Duodenal mucosa (tissue), 2 donors: ENCODE measurements around the gene EIF3D.
"Not testable (repeated sequence)": the region's sequence is repeated elsewhere in the genome, so short reads cannot be mapped to it uniquely, and the experiment has no call there.

Source experiments
- H3K27ac ChIP-seq: one replicate; pipeline ENCODE4 v1.7.0; 2013; ENCODE audit warnings: low read depth, low read length
- H3K27me3 ChIP-seq, 2 donors: one replicate each; pipeline ENCODE4 v1.7.0; 2013; ENCODE audit warnings: low read length in 2 of 2, control low read depth in 1 of 2; ENCODE audit not compliant: insufficient read depth in 2 of 2, control insufficient read depth in 1 of 2
- H3K36me3 ChIP-seq, 2 donors: one replicate each; pipeline ENCODE4 v1.7.0; 2013; ENCODE audit warnings: low read length in 2 of 2, control low read depth in 1 of 2; ENCODE audit not compliant: insufficient read depth in 2 of 2, control insufficient read depth in 1 of 2
- H3K4me1 ChIP-seq, 2 donors: one replicate each; pipeline ENCODE4 v1.7.0; 2013; ENCODE audit warnings: low read length in 2 of 2, control low read depth in 1 of 2; ENCODE audit not compliant: insufficient read depth in 2 of 2, control insufficient read depth in 1 of 2
- H3K4me3 ChIP-seq, 2 donors: one replicate each; pipeline ENCODE4 v1.7.0; 2013; ENCODE audit warnings: low read length in 2 of 2, low read depth in 1 of 2
- H3K9ac ChIP-seq, 2 donors: one replicate each; pipeline ENCODE4 v1.7.0; 2013; ENCODE audit warnings: low read length in 2 of 2, low read depth in 1 of 2
- H3K9me3 ChIP-seq, 2 donors: one replicate each; pipeline ENCODE4 v1.7.0; 2013; ENCODE audit warnings: low read length in 2 of 2, control low read depth in 1 of 2; ENCODE audit not compliant: control insufficient read depth in 1 of 2

EIF3D gene

GRCh38 chr22:36538529-36538928 lies 9.6 kb upstream of the EIF3D start:
- peaks cover 0 to 5% of the 10 kb centered on the region in 2 donors for H3K27me3 ChIP-seq
- peaks cover 0 to 4% of the 10 kb centered on the region in 2 donors for H3K4me1 ChIP-seq

GRCh38 chr22:36536717-36537116 lies 7.8 kb upstream of the EIF3D start:
- H3K27me3 ChIP-seq = peaks cover 0 to 5% of the 10 kb centered on the region in 2 donors
- H3K9me3 ChIP-seq = no peaks in the 10 kb centered on the region
- no peak overlapping the region for H3K27ac ChIP-seq
- no peak overlapping the region for H3K9ac ChIP-seq
- no peaks in the 10 kb centered on the region for H3K36me3 ChIP-seq
- H3K4me3 ChIP-seq = no peak overlapping the region
- no peaks in the 10 kb centered on the region for H3K4me1 ChIP-seq

More at GRCh38 chr22:36538529-36538928, 9.6 kb upstream of the EIF3D start:
- H3K27ac ChIP-seq = no peak overlapping the region
- H3K4me3 ChIP-seq = no peak overlapping the region
- H3K9me3 ChIP-seq = no peaks in the 10 kb centered on the region
- no peak overlapping the region for H3K9ac ChIP-seq
- no peaks in the 10 kb centered on the region for H3K36me3 ChIP-seq

GRCh38 chr22:36533320-36533719 lies 4.4 kb upstream of the EIF3D start:
- not testable (repeated sequence) for H3K9me3 ChIP-seq, H3K4me3 ChIP-seq, H3K4me1 ChIP-seq, H3K27ac ChIP-seq, H3K27me3 ChIP-seq, H3K36me3 ChIP-seq, H3K9ac ChIP-seq

GRCh38 chr22:36532466-36532865 lies 3.5 kb upstream of the EIF3D start:
- Histone ChIP-seq H3K9ac (no peak overlapping the region), H3K36me3 (no peaks in the 10 kb centered on the region), H3K27ac (no peak overlapping the region), H3K4me3 (no peak overlapping the region), H3K4me1 (peaks cover 4 to 16% of the 10 kb centered on the region in 2 donors), H3K27me3 (no peaks in the 10 kb centered on the region), H3K9me3 (no peaks in the 10 kb centered on the region)

GRCh38 chr22:36528341-36528740 lies 625 bp downstream of the EIF3D start:
- Histone ChIP-seq H3K27me3 (no peaks in the 10 kb centered on the region), H3K27ac (peak overlapping the region; percentile 85), H3K4me1 (peaks cover 4 to 16% of the 10 kb centered on the region in 2 donors), H3K36me3 (peaks cover 26 to 37% of the 10 kb centered on the region in 2 donors), H3K9ac (peak overlapping the region; percentile 56 to 82), H3K9me3 (no peaks in the 10 kb centered on the region), H3K4me3 (peak overlapping the region; percentile 86 to 87)

GRCh38 chr22:36522662-36523061 lies 6.3 kb downstream of the EIF3D start:
- peaks cover 0 to 2% of the 10 kb centered on the region in 2 donors for H3K4me1 ChIP-seq
- peaks cover 61 to 94% of the 10 kb centered on the region in 2 donors for H3K36me3 ChIP-seq
- H3K27me3 ChIP-seq = no peaks in the 10 kb centered on the region
- H3K9me3 ChIP-seq = no peaks in the 10 kb centered on the region
- no peak overlapping the region for H3K9ac ChIP-seq
- no peak overlapping the region for H3K27ac ChIP-seq
- H3K4me3 ChIP-seq = no peak overlapping the region

GRCh38 chr22:36520423-36520822 lies 8.5 kb downstream of the EIF3D start:
- Histone ChIP-seq H3K9ac (no peak overlapping the region), H3K27me3 (no peaks in the 10 kb centered on the region), H3K9me3 (no peaks in the 10 kb centered on the region), H3K4me3 (no peak overlapping the region), H3K4me1 (no peaks in the 10 kb centered on the region), H3K36me3 (peaks cover 71 to 99% of the 10 kb centered on the region in 2 donors), H3K27ac (no peak overlapping the region)

- H3K4me3 ChIP-seq, H3K9ac ChIP-seq, H3K4me1 ChIP-seq, H3K9me3 ChIP-seq, H3K27me3 ChIP-seq, H3K27ac ChIP-seq: not testable (repeated sequence)
- peaks cover 67 to 99% of the 10 kb centered on the region in 2 donors for H3K36me3 ChIP-seq
Measured at GRCh38 chr22:36519906-36520305, 9.1 kb downstream of the EIF3D start.

GRCh38 chr22:36514766-36515165 lies 14.2 kb downstream of the EIF3D start:
- Histone ChIP-seq H3K27ac (no peak overlapping the region), H3K9ac (no peak overlapping the region), H3K4me1 (no peaks in the 10 kb centered on the region), H3K9me3 (no peaks in the 10 kb centered on the region), H3K4me3 (no peak overlapping the region), H3K36me3 (peaks cover 68 to 94% of the 10 kb centered on the region in 2 donors), H3K27me3 (no peaks in the 10 kb centered on the region)

GRCh38 chr22:36512991-36513390 lies 16.0 kb downstream of the EIF3D start:
- Histone ChIP-seq H3K4me1 (no peaks in the 10 kb centered on the region), H3K36me3 (peaks cover 55 to 78% of the 10 kb centered on the region in 2 donors), H3K27me3 (no peaks in the 10 kb centered on the region), H3K9ac (no peak overlapping the region), H3K27ac (no peak overlapping the region), H3K4me3 (no peak overlapping the region), H3K9me3 (no peaks in the 10 kb centered on the region)

GRCh38 chr22:36512333-36512732 lies 16.6 kb downstream of the EIF3D start:
- no peaks in the 10 kb centered on the region for H3K9me3 ChIP-seq
- peaks cover 51 to 71% of the 10 kb centered on the region in 2 donors for H3K36me3 ChIP-seq
- H3K9ac ChIP-seq = no peak overlapping the region
- no peaks in the 10 kb centered on the region for H3K27me3 ChIP-seq
- H3K4me1 ChIP-seq = peaks cover 3 to 4% of the 10 kb centered on the region in 2 donors
- H3K4me3 ChIP-seq = no peak overlapping the region
- no peak overlapping the region for H3K27ac ChIP-seq
